HFFc6 (cell line): ENCODE measurements around the gene GRAMD1A. TPM values are rescaled to one million over a fixed set of nuclear protein-coding genes. Genes with fewer than 3 reads are reported as not detected.

Source experiments
- DNase-seq: peaks from one replicate; pipeline ENCODE4 v3.0.0-alpha.2; 2018
- H3K27ac Mint-ChIP-seq: 2 replicates; pipeline ENCODE4 v1.8.0; 2020; ENCODE audit warnings: mild to moderate bottlenecking, mixed read lengths
- H3K27me3 Mint-ChIP-seq: 2 replicates; pipeline ENCODE4 v1.8.0; 2021; ENCODE audit warnings: mild to moderate bottlenecking, moderate library complexity, mixed read lengths; ENCODE audit not compliant: insufficient read depth
- H3K36me3 Mint-ChIP-seq: 2 replicates; pipeline ENCODE4 v1.8.0; 2021; ENCODE audit warnings: low read depth, mixed read lengths
- H3K4me1 Mint-ChIP-seq: 2 replicates; pipeline ENCODE4 v1.8.0; 2020; ENCODE audit warnings: low read depth, mixed read lengths
- H3K4me3 Mint-ChIP-seq: 2 replicates; pipeline ENCODE4 v1.8.0; 2020; ENCODE audit warnings: mild to moderate bottlenecking, moderate library complexity, mixed read lengths
- H3K9me3 Mint-ChIP-seq: 2 replicates; pipeline ENCODE4 v1.8.0; 2020; ENCODE audit warnings: mild to moderate bottlenecking, mixed read lengths
- CTCF ChIP-seq: fragments of 200-600 bp; sonication (generic); IDR thresholded peaks from 2 replicates; pipeline ENCODE4 v1.5.0; 2021; ENCODE audit warnings: antibody characterized with exemption, mild to moderate bottlenecking
- total RNA-seq, 6 experiments: library from RNA; stranded (reverse); fragmentation: NEBNext Ultra II Directional; extraction: Animal tissue kit (Norgen Biotek cat#: 25700); gene quantifications; 2 replicates in 1 of 6; 3 replicates in 5 of 6; pipeline ENCODE4 v1.2.3, GENCODE V29; 2021

The GRAMD1A gene
- total RNA-seq, 6 experiments from 2014 or later, result 48.2 to 51.3 (median 50.0) TPM

- H3K4me1 Mint-ChIP-seq, result peaks cover 9% of the 10 kb centered on the region; the same call in 1 of the 2 replicates
Measured at GRCh38 chr19:34983786-34984185, 16.3 kb upstream of the GRAMD1A start.

GRCh38 chr19:34984287-34984686, 15.8 kb upstream of the GRAMD1A start:
- no peak overlapping the region for H3K4me3 Mint-ChIP-seq
- no peak for TF ChIP-seq CTCF
- H3K4me1 Mint-ChIP-seq, result peaks cover 9% of the 10 kb centered on the region; the same call in 1 of the 2 replicates
- H3K9me3 Mint-ChIP-seq, result 0 out of 2 replicates have a peak, but pooled peaks cover 4% of the 10 kb centered on the region
- H3K36me3 Mint-ChIP-seq, result no peaks in the 10 kb centered on the region
- H3K27me3 Mint-ChIP-seq, result peaks cover 27% of the 10 kb centered on the region
- DNase-seq, result no peak
- H3K27ac Mint-ChIP-seq, result no peak overlapping the region

More at GRCh38 chr19:34983786-34984185, 16.3 kb upstream of the GRAMD1A start:
- H3K4me3 Mint-ChIP-seq, result no peak overlapping the region
- DNase-seq, result no peak
- no peaks in the 10 kb centered on the region for H3K36me3 Mint-ChIP-seq
- H3K9me3 Mint-ChIP-seq, result 0 out of 2 replicates have a peak, but pooled peaks cover 4% of the 10 kb centered on the region
- no peak overlapping the region for H3K27ac Mint-ChIP-seq
- TF ChIP-seq CTCF, result no peak
- peaks cover 32% of the 10 kb centered on the region for H3K27me3 Mint-ChIP-seq

- H3K9me3 Mint-ChIP-seq, result 0 out of 2 replicates have a peak, but pooled peaks cover 4% of the 10 kb centered on the region
- H3K27me3 Mint-ChIP-seq, result peaks cover 16% of the 10 kb centered on the region
- no peak for DNase-seq
- no peak for TF ChIP-seq CTCF
- H3K27ac Mint-ChIP-seq, result no peak overlapping the region
- H3K4me3 Mint-ChIP-seq, result no peak overlapping the region
- peaks cover 9% of the 10 kb centered on the region; the same call in 1 of the 2 replicates for H3K4me1 Mint-ChIP-seq
- H3K36me3 Mint-ChIP-seq, result no peaks in the 10 kb centered on the region
Measured at GRCh38 chr19:34985249-34986022, 14.7 kb upstream of the GRAMD1A start.

GRCh38 chr19:34988119-34988518, 12.0 kb upstream of the GRAMD1A start:
- peaks cover 9% of the 10 kb centered on the region; the same call in 1 of the 2 replicates for H3K4me1 Mint-ChIP-seq
- no peak overlapping the region for H3K4me3 Mint-ChIP-seq
- DNase-seq, result no peak
- no peak overlapping the region for H3K27ac Mint-ChIP-seq
- H3K9me3 Mint-ChIP-seq, result 0 out of 2 replicates have a peak, but pooled peaks cover 4% of the 10 kb centered on the region
- H3K27me3 Mint-ChIP-seq, result peaks cover 21% of the 10 kb centered on the region
- no peaks in the 10 kb centered on the region for H3K36me3 Mint-ChIP-seq
- TF ChIP-seq CTCF, result no peak

GRCh38 chr19:34989298-34989697, 10.8 kb upstream of the GRAMD1A start:
- Mint-ChIP-seq H3K27me3 (peaks cover 24% of the 10 kb centered on the region), H3K4me1 (peaks cover 9% of the 10 kb centered on the region; the same call in 1 of the 2 replicates), H3K9me3 (0 out of 2 replicates have a peak, but pooled peaks cover 4% of the 10 kb centered on the region), H3K4me3 (no peak overlapping the region), H3K36me3 (no peaks in the 10 kb centered on the region), H3K27ac (no peak overlapping the region)
- no peak for TF ChIP-seq CTCF
- no peak for DNase-seq
